K562 (cell line): Measurements from ENCODE around the gene YPEL4. TPM values are rescaled to one million over a fixed set of nuclear protein-coding genes. Genes with fewer than 3 reads are reported as not detected.
A peak's percentile ranks its signal among the peaks of the same experiment; 100 is the strongest.

ENCODE experiments used
- ARNT ChIP-seq, 2 experiments: fragments of 450-650 bp; IDR thresholded peaks; 2 replicates each; pipeline ENCODE4 v1.6.1; 2016; ENCODE audit warnings: mild to moderate bottlenecking in 1 of 2
- ATF4 ChIP-seq: fragments of 450-650 bp; formaldehyde crosslinking; IDR thresholded peaks from 2 replicates; pipeline ENCODE4 v1.4.0; 2022; ENCODE audit warnings: mild to moderate bottlenecking, moderate library complexity
- CBX8 ChIP-seq: fragments of 200-600 bp; sonication (generic); IDR thresholded peaks from 2 replicates; pipeline ENCODE4 v1.6.1; 2012; ENCODE audit warnings: borderline replicate concordance, mixed run types, low read depth, mild to moderate bottlenecking, moderate library complexity, mixed read lengths, low read length, control low read depth, inconsistent platforms; ENCODE audit not compliant: poor library complexity, severe bottlenecking; ENCODE audit errors: extremely low read depth
- ELF4 ChIP-seq: fragments of 450-650 bp; formaldehyde crosslinking; IDR thresholded peaks from 2 replicates; pipeline ENCODE4 v1.4.0; 2022; ENCODE audit warnings: missing genetic modification characterization
- ETS1 ChIP-seq: conservative IDR thresholded peaks from 2 replicates; pipeline ENCODE4 v1.6.1; 2011; ENCODE audit warnings: low read depth, mild to moderate bottlenecking, low read length; ENCODE audit not compliant: control insufficient read depth
- EWSR1 ChIP-seq: fragments of 450-650 bp; IDR thresholded peaks from 2 replicates; pipeline ENCODE4 v1.6.1; 2018; ENCODE audit warnings: borderline replicate concordance, mild to moderate bottlenecking, low read depth, moderate library complexity; ENCODE audit not compliant: partially characterized antibody
- KHSRP ChIP-seq: fragments of 450-650 bp; IDR thresholded peaks from 2 replicates; pipeline ENCODE4 v1.6.1; 2017
- KLF13 ChIP-seq: fragments of 450-650 bp; IDR thresholded peaks from 2 replicates; pipeline ENCODE4 v1.6.1; 2016; ENCODE audit warnings: missing genetic modification characterization, low read depth, mild to moderate bottlenecking, missing compliant biosample characterization, moderate library complexity, borderline replicate concordance
- L3MBTL2 ChIP-seq: fragments of 450-650 bp; IDR thresholded peaks from 2 replicates; pipeline ENCODE4 v1.6.1; 2016; ENCODE audit warnings: mild to moderate bottlenecking, moderate library complexity
- NCOA2 ChIP-seq, 2 experiments: fragments of 450-650 bp; IDR thresholded peaks; 2 replicates each; pipeline ENCODE4 v1.6.1; 2018; ENCODE audit warnings: mild to moderate bottlenecking in 2 of 2, moderate library complexity in 1 of 2; ENCODE audit not compliant: partially characterized antibody in 2 of 2
- PATZ1 ChIP-seq: fragments of 250-450 bp; sonication (Bioruptor Pico); IDR thresholded peaks from 2 replicates; pipeline ENCODE4 v1.5.0; 2020; ENCODE audit warnings: mild to moderate bottlenecking, borderline replicate concordance
- RBFOX2 ChIP-seq: fragments of 200-400 bp; formaldehyde crosslinking; IDR thresholded peaks from 2 replicates; pipeline ENCODE4 v1.6.1; 2017; ENCODE audit warnings: low read depth, mild to moderate bottlenecking, low read length, moderate library complexity
- SMARCC2 ChIP-seq: fragments of 450-650 bp; IDR thresholded peaks from 2 replicates; pipeline ENCODE4 v1.6.1; 2017; ENCODE audit warnings: antibody characterized with exemption, moderate library complexity, mild to moderate bottlenecking, low read depth
- TBP ChIP-seq: optimal IDR thresholded peaks from 2 replicates; pipeline ENCODE3; 2011; ENCODE audit warnings: low read depth, low read length, improper control_type of control experiment
- TCF3 ChIP-seq: sonication (generic); formaldehyde crosslinking; IDR thresholded peaks from 2 replicates; pipeline ENCODE4 v1.4.0; 2020; ENCODE audit warnings: mild to moderate bottlenecking, missing genetic modification reagents
- TRIM24 ChIP-seq, 2 experiments: fragments of 450-650 bp; IDR thresholded peaks; 2 replicates each; pipeline ENCODE4 v1.6.1; 2016
- U2AF1 ChIP-seq: fragments of 200-400 bp; formaldehyde crosslinking; optimal IDR thresholded peaks from 2 replicates; pipeline ENCODE3; 2017; ENCODE audit warnings: mild to moderate bottlenecking, low read depth, low read length, moderate library complexity
- ZNF445 ChIP-seq: fragments of 250-450 bp; sonication (Bioruptor Pico); IDR thresholded peaks from 2 replicates; pipeline ENCODE4 v1.4.0; 2020; ENCODE audit warnings: low read depth, mild to moderate bottlenecking, moderate library complexity
- polyA plus RNA-seq, 8 experiments: library from polyadenylated mRNA; depleted of rRNA in 4 of 8; stranded (reverse) in 5 of 8; unstranded in 3 of 8; fragments of >200 nt; fragmentation: Nextera tagmentation in 2 of 8; fragmentation: Illumina TruSeq in 1 of 8; extraction: Ambion mirVana in 2 of 8; extraction: Trizol in 1 of 8; gene quantifications; 2 replicates each; pipeline versions ENCODE4 v1.2.1 to v1.2.3, GENCODE V29; 2011 to 2014; ENCODE audit warnings: inconsistent platforms in 1 of 8, missing spikeins in 1 of 8
- total RNA-seq, 7 experiments: library from RNA; depleted of rRNA in 6 of 7; stranded (reverse); fragments of >200 nt in 6 of 7; fragmentation: Illumina TruSeq in 2 of 7; extraction: Trizol in 2 of 7; gene quantifications; 2 replicates each; pipeline versions ENCODE4 v1.2.1 to v1.2.3, GENCODE V29; 2011 to 2021; ENCODE audit warnings: low replicate concordance in 1 of 7
- TF ChIP-seq, protein P1 (sequence below): fragments of 250-450 bp; sonication (Bioruptor Pico); IDR thresholded peaks from 2 replicates; pipeline ENCODE4 v1.8.0; 2021; ENCODE audit warnings: moderate library complexity, mild to moderate bottlenecking, inconsistent platforms
- TF ChIP-seq, protein P2 (sequence below): fragments of 250-450 bp; sonication (Bioruptor Pico); IDR thresholded peaks from 2 replicates; pipeline ENCODE4 v1.5.0; 2020; ENCODE audit warnings: mild to moderate bottlenecking
- TF ChIP-seq, protein P3 (sequence below): fragments of 450-650 bp; IDR thresholded peaks from 2 replicates; pipeline ENCODE4 v1.6.1; 2017; ENCODE audit warnings: mild to moderate bottlenecking, moderate library complexity
- TF ChIP-seq, protein P4 (sequence below): sonication (generic); formaldehyde crosslinking; IDR thresholded peaks from 2 replicates; pipeline ENCODE4 v1.8.0; 2022; ENCODE audit warnings: mild to moderate bottlenecking, missing genetic modification reagents

The YPEL4 gene
- total and polyA plus RNA-seq, 9 of the 15 experiments (the other 6 are each of a cell fraction or from before 2014, with no cell fraction given): 0.07 to 1.4 (median 0.40) TPM; not detected in 2

DNA sequence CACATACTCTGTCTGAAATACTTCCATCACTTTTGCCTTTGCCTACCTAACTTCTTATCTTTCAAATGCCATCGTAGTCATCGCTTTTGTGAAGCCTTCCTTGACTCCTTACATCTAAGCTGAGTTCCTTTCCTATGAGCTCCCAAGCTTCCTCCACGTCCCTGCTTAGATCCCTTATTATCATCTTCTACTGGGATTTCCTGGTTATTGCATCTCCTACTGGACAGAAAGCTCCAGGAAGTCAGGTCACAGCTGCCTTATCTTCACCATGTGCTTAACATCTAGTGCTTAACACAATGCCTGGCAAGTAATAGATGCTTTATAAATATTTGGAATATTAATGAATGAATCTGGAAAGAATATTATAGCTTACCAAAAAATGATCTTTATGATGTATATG, 5.9 kb downstream of the YPEL4 start (continued):
- TF ChIP-seq ATF4 (CRISPR knock-in tag) (no peak), ZNF445 (CRISPR knock-in tag) (no peak), NCOA2 (IDR thresholded peaks at IDR 0.05; ENCODE audit: partially characterized antibody in 2 of 2) (no peak), EWSR1 (no peak), L3MBTL2 (peak; percentile 68), ELF4 (CRISPR knock-in tag) (0 out of 2 replicates have a peak, but pooled peaks have one; percentile 13), RBFOX2 (no peak), TCF3 (CRISPR knock-in tag) (no peak), SMARCC2 (no peak), KHSRP (no peak), ETS1 (no peak), TBP (no peak), KLF13 (tag) (no peak), ARNT (IDR thresholded peaks at IDR 0.05) (no peak), U2AF1 (no peak), PATZ1 (CRISPR knock-in tag) (no peak), TRIM24 (IDR thresholded peaks at IDR 0.05) (no peak), CBX8 (no peak)
- TF ChIP-seq, protein P1, sequence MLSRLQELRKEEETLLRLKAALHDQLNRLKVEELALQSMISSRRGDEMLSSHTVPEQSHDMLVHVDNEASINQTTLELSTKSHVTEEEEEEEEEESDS (CRISPR knock-in tag): no peak
- TF ChIP-seq, protein P2, sequence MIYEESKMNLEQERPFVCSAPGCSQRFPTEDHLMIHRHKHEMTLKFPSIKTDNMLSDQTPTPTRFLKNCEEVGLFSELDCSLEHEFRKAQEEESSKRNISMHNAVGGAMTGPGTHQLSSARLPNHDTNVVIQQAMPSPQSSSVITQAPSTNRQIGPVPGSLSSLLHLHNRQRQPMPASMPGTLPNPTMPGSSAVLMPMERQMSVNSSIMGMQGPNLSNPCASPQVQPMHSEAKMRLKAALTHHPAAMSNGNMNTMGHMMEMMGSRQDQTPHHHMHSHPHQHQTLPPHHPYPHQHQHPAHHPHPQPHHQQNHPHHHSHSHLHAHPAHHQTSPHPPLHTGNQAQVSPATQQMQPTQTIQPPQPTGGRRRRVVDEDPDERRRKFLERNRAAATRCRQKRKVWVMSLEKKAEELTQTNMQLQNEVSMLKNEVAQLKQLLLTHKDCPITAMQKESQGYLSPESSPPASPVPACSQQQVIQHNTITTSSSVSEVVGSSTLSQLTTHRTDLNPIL: no peak
- TF ChIP-seq, protein P3, sequence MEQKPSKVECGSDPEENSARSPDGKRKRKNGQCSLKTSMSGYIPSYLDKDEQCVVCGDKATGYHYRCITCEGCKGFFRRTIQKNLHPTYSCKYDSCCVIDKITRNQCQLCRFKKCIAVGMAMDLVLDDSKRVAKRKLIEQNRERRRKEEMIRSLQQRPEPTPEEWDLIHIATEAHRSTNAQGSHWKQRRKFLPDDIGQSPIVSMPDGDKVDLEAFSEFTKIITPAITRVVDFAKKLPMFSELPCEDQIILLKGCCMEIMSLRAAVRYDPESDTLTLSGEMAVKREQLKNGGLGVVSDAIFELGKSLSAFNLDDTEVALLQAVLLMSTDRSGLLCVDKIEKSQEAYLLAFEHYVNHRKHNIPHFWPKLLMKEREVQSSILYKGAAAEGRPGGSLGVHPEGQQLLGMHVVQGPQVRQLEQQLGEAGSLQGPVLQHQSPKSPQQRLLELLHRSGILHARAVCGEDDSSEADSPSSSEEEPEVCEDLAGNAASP: no peak
- TF ChIP-seq, protein P4, sequence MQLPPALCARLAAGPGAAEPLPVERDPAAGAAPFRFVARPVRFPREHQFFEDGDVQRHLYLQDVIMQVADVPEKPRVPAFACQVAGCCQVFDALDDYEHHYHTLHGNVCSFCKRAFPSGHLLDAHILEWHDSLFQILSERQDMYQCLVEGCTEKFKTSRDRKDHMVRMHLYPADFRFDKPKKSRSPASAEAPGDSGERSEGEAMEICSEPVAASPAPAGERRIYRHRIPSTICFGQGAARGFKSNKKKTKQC (CRISPR knock-in tag): no peak
